HL-60/S4 treated with retinoic acid at 250 ng/mL for 4 days and 3 days (cell line): ENCODE results near the gene B3GALT6.

Experiments used
- in situ Hi-C: fragments of 300-500 bp; cut with MboI; formaldehyde crosslinking; loops from 2 replicates; pipeline ENCODE4 v1.7.0; 2022; ENCODE audit warnings: low sequenced_read_pairs

Gene B3GALT6

DNA sequence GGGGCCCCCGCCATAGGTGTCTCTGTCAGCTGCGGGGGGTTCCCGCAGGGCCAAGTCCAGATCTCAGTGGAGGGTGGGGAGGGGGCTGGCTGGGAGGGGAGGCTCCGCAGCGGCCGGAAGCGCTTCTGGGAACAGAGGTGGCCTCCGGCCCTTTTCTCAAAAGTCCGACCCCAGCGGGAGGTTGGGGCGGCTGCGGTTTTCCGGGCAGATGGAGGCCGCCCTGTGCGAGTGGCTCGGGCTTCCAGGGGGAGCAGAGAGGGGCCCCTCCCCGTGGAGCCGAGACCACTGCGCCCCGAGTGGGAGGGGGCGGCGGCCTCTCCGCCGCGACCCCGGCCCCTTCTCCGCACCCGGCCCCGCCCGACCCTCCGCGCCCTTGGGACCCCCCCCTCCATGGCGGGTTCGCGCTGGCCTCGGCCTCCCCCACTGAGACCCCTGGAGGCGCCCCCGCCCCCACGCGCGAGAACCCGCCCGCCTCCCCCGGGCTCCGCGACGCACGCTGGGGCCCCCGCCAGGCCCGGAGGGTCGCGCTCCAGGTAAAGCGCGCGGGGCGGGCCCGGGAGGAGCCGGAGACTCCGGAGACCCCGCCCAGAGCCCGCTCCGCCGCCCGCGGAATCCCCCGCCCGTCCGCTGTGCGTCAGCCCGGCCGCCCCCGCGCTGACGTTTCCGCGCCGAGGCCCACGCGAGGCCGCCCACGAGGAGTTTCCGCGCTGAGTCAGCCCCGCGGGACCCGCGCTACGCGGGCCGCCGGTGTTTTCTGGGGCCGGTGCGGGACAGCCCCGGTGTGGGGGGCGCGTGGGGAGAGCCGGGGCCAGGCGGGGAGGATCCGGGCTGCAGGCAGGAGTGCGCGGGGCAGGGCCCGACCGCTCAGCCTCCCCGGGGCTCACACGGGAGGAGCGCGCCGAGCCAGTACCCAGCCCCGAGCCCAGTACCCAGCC lies 30.9 kb upstream of the B3GALT6 start:
- in situ Hi-C loops = no loop called here

DNA sequence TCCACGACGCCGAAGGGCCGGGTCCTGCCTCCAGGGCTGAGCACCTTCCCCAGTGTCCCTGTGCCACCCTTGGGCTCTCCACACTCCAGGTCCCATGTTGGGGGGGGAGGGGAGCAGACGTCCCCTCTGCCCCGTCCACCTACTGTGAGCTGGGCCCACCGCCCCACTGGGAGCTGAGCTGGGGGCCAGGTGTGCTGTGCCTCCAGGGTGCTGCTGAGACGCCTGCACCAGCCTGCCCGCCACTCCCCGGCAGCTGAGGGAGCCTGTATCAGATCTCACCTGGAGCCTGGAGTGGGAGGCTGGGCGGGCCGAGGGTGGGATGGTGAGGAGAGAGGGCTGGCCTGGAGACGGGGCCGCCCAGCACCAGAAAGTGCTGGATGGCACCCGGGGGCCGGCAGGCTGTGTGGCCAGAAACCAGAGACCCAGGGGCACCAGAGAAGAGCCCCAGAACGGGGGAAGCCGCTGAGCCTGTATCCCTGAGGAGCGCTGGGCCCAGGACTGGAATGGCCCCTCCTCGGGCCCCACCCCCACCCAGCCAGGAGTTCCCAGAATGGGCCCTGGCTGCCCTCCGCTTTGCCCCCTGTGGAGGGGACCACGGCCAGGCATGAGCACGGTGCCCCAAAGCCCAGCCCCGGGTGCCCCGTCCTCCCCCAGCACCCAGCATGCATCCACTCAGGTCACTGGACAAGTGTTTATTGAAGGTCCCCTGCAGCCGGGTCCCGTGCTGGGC lies 29.0 kb upstream of the B3GALT6 start:
- in situ Hi-C loops = no loop called here

DNA sequence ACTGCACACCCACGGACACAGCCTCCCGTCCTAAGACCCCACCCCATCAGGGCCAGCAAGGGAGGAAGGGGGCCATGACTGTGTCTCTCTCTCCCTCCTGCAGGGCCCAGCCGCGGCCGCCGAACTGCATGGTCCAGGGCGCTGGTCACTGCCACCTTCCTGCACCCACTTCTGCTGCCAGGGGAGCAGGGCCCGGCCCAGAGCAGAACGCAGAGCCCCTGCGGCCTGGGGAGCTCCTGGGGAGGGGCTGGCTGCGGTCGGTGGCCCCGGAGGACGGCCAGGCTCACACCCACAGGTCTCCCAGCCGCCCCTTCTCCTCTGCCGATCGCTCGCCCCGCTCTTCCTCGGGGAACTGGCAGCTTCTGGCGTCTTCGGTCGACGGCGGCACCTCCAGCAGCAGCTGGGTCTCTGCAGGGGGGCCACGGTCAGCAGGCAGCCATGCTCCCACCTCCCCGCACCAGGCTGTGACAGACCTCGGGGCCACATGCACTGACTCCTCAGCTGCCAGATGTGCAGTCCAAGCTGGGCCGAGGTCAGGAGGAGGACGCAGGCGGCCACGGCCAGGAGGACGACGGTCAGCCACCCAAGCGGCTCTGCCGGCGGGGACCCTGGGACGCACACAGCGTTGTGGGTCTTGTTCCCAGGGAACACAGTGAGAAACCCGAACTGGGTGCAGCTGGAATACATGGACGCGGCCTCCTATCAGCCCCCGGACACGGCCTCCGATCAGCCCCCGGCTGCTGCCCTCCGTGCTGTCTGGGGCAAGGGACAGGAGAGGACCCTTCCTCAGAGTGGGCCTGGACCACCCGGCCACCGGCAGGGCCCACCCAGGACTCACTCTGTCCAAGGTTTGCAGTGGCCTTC lies 28.2 kb upstream of the B3GALT6 start:
- in situ Hi-C loops = no loop called here

DNA sequence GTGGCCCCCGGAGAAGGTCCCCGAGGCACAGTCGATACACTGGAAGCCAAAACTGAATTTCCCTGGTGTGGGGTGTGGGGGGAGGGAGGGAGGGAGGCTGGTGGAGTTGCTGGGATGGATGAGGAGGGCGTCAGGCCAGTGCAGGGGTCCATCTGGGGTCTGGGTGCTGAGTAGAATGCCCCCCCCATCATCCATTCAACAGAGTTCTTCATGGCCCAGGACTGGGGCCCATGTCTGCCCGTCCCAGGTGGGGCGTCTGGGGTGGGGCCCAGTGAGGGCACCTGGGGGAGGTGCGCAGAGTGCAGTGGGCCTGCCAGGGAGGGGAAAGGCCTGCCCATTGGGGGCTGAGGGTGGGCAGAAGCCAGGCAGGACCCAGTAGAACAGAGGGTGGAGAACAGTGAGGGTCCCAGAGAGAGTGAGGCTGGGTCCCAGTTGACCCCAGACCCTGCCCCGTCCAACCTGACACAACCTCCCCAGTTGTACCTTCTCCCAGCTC lies 27.6 kb upstream of the B3GALT6 start:
- in situ Hi-C loops = no loop called here

DNA sequence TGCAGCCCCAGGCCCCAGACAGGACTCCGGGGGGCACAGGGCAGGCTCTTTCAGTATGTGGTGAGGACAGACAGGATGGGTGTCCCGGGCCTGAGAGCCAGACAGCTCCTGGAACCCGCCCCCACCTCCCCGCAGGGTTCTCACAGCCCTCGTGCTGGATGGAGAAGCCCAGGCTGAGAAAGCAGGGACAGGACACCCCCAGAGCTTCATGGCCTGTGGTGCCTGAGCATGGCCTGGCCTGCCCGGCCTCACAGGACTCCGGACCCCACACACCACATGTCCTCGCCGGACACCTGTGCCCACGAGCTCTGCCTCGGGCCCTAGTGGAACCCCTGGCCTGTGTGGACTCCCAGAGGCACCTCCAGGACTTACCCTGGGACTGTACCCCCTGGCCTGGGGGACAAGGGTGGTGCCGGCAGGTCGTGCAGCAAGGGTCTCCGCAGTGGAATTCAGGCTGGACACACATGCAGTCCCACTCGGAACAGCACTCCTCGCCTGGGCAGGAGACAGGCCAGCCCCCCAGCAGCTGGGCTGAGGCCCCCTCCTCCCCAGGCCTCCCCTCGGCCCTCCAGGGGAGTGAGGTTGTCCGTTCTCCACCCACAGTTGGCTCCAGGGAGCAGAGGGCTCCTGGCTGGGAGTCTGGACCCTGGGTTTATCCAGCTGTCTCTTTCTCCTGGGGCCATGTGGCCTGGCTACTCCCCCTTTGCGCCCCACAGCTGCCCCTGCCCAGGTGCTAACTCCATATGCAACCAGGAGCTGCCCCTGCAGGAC lies 26.9 kb upstream of the B3GALT6 start:
- in situ Hi-C loops = no loop called here

DNA sequence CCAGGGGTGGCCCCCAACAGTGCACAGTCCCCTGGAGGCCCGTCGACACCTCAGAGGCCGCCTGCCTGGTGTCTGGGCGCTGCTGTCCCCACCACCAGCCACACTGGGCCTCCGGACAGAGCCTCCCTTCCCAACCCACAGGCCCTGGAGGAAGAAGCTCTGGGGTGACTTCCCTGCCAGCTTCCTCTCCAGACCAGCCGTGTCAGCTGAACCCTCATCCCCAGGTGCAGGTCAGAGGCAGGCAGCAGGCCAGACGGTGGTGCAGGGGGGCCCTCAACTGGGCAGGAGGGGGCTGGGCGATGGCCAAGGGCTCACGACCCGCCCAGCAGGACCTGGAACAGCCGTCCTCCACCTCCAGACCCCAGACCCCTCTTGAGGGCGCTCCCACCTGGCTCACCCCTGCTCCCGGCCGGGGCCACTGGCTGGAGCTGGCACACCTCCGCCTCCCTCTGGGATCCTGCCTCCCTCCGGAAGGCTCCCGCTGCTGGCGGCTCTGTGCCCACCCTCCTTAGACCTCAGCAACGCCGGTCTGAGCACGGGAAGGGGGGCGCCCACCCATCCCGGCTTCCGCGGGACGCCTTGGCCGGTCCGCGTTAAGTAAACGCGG lies 26.2 kb upstream of the B3GALT6 start:
- in situ Hi-C loops = no loop called here

DNA sequence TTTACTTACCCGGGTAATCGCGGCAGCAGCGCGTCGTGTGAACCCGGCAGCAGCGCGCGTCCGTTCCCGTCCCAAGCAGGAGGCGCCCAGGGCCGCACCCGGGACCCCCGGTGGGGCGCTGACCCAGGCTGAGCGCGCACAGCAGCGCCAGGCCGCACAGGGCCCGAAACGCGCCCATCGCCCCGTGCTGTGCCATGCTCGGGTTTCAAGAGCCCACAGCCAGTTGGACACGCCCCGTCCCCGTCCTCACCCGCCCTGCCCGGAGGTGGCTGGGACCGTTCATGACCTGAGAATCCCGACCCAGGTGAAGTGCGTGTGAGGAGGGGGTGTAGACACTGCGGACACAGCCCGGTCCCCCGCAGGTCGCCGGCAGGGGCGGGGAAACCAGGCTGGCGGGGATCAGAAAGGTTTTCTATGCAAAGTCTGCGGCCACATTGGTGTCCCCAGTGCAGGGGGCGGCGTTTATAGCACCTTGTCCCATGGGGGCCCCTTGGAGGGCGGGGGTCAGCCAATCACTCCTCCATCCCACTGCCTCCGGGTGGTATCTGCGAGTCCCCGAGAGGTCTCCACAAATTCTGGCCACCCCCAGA lies 25.6 kb upstream of the B3GALT6 start, which contains the start of gene TNFRSF18:
Gene TNFRSF18 (minus strand): TSS at position 217 of the 590 bp plus-strand sequence. CDS start 21 bp downstream, at position 196.
- in situ Hi-C loops = no loop called here

DNA sequence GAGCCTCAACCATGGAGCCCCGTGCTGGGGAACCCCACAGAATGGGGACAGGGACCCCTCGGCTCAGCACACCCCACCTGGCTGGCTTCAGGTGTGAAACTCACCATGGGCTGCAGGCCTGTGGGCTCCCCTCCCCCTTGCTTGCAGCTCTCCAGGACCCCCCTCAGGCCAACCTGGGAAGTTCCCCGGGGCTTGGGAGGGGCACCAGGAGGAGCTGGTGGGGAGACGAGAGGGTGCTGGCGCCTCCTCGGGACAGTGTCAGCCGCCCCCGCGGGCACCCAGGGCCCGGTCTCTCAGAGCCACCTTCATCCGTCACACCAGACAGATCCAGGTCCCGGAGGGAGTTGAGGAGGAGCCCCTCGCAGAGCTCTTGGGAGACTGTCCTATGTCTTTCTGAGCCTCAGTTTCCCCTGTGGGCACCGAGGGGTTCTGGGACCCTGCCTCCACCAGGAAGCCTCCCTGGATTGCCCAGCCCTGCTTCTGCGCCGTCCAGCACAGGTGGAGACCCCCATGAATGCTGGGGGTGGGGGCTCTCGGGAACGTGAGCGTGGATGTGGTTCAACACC lies 25.0 kb upstream of the B3GALT6 start:
- in situ Hi-C loops = no loop called here

DNA sequence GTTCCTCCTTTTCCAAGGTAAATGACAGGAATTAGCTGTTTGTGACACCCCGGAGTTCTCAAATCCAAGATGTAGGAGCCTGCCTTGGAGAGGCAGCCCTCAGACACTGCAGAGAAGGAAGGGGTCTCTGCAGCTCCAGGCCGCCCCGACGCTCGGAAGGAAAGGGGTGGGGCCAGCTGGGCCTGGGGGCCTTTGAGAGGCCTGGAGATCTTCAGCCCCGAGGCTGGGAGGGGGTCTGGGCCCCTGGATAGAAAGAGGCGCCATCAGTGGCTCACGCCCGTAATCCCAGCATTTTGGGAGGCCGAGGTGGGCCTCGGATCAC lies 24.5 kb upstream of the B3GALT6 start:
- in situ Hi-C loops = no loop called here

DNA sequence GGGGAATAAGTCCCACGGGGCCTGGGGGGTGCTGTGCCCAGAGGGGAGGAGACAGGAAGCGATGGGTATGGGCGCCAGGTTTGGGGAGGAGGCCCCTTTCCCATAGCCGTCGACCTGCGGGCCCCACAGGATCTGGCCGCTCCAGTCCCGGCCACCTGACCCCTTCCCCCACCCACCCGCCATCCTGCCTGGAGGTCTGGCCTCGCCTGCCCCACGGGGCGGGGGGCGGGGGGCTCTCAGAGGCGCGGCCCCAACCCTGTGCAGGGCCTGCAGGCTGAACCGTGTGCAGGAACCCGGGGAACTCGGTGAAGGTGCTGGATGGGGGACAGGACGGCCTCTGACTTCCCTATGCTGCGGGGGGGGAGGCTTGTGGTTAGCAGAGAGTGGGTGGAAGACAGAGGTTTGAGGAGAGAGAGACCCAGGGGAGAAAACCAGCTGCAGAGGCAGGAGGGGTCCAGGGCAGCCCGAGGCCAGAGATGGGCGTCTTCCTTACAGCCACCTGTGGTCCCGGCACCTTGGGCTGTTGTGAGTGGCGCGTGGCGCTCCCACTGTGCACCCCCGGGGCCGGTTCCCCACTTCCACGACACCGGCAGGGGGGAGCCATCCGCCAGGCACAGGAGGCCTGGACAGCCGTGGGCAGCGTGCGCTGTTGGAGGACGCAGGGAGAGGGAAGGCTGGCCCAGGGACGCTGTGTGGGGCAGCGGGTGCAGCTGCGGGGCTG lies 23.2 kb upstream of the B3GALT6 start:
- in situ Hi-C loops = no loop called here

DNA sequence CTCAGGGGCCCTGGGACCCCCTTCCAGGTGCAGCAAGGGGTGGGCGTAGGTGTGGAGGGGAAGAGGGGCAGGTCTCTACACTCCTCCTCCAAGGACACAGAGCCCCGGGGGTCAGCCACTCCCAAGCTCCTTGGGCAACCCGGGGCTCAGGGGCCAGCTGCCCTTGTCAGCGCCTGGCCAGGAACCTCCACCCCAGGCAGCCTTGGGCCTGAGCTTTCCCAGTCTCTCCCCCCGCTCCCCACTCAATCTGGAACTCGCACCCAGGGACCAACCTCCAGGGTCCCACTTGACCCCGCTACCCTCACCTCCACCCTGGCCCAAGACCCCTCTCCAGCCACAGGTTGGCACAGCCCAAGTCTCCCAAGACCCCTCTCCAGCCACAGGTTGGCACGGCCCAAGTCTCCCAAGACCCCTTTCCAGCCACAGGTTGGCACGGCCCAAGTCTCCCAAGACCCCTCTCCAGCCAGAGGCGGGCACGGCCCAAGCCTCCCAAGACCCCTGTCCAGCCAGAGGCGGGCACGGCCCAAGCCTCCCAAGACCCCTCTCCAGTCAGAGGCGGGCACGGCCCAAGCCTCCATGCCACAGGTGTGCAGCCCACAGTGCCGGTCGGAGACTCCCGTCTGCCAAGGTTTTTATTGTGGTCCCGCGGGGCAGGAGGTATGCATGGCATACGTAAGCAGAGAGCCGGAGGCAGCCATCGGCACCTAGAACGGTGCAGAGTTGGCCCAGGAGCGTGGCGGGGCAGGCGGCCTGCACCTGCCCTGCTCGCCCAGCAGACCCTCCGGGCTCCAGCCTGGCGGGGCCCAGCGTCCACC lies 21.1 kb upstream of the B3GALT6 start:
- in situ Hi-C loops = no loop called here

DNA sequence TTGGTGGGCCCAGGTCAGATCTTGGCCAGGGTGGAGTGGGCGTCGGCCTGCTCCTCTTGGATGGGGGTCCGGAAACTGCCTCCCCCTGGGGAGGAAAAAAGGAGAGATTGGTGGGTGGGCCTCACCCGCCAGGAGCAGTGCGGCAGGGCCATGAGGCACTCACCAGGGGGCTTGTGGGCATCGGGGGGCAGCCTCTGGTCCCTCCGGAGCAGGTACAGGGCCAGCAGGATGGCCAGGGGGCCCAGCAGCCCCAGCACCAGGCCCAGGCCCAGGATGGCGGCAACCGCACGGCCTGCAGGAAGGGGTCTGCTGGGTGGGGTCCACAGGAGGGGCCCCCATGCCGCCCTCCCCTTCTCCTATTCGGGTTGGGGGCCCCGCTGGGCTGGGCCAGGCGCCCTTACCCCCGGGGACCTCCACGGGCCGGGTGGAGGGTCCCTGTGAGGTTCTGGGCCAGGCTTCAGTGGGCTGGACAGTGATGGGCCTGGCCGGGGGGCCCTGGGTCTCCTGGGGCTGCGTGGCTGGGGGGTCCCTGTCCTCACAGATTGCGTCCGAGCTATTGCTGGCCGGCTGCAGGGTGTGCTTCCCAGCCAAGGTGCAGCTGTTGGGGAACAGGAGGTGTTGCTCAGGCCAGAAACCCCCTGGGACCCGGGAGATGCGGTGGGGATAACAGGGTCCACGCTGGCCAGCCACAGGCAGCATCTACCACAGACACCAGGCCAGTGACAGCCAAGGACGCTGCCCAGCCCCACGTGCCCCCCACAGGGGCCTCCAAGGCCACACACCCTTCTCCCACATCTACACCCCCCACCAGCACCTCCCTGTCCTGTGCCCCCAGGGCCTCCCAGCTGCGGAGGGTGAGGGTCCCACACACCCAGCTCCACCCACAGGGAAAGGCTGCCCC lies 20.2 kb upstream of the B3GALT6 start:
- in situ Hi-C loops = no loop called here

DNA sequence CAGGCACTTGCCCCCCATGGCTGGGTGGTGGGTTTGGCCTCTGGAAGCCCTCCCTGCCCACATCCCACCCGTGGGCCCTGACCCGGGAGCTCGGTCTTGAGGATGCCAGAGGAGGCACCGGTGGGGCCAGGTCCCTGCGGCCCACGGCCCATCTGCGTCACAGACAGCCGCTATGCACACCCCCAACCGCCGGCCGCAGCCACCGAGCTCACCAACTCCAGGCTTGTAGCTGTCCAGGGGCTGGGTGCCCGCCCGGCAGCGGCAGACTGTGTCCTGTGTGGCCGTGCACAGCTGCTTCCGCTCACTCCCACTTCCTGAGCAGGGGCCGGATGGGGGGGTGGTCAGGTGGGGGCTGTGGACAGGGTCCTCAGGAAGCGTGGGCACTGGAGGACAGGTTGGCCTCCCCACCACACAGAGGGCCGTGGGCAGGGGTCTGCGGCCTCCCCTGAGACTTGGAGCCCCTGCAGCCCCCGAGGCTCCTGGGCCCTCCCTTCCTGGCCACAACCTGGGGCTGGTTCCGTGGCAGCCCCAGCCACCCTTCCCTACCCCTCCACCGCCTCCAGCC lies 19.2 kb upstream of the B3GALT6 start:
- in situ Hi-C loops = no loop called here

DNA sequence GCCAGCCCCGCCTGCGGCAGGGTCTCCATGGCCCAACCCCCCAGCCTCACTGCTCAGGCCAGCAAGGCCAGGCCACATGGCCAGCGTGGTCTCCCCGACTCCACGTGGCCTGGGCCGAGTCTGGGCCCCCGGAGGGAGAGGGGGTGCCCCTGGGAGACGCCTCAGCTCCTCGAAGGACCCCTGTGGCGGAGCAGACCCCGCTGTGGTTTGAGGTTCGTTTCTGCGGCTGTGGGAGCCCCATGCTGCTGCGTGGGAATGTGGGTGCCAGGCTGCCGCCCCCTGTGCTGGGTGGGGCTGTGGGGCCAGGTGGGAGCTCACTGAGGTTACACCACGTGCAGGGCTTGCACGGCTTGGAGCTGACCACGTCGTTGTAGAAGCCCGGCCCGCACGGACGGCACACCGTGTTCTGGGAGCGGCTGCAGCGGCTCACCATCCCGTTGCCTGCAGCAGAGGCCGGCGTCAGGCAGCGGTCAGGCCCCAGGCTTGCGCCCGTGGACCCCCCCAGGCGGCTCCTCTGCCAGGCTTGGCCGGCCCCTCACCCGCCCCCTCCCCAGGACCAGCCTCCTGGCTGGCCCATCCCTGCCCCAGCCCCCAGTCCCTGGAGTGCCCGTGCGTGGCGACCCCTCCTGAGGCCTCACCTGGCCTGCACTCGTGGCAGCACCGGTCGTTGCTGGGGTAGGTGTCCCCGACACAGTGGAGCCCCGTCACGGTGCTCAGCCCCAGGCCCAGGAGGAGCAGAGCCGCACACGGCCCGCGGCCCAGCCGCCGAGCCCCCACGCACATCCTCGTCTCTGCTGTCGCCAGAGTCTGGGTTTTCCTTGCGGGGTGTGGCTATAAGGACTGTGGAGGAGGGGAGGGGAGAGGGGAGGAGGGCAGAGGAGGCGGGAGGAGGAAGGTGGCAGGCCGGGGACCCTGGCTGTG lies 18.4 kb upstream of the B3GALT6 start, which contains the start of gene TNFRSF4:
Gene TNFRSF4 (minus strand): TSS at position 809 of the 921 bp plus-strand sequence. CDS start 26 bp downstream, at position 783.
- in situ Hi-C loops = no loop called here

DNA sequence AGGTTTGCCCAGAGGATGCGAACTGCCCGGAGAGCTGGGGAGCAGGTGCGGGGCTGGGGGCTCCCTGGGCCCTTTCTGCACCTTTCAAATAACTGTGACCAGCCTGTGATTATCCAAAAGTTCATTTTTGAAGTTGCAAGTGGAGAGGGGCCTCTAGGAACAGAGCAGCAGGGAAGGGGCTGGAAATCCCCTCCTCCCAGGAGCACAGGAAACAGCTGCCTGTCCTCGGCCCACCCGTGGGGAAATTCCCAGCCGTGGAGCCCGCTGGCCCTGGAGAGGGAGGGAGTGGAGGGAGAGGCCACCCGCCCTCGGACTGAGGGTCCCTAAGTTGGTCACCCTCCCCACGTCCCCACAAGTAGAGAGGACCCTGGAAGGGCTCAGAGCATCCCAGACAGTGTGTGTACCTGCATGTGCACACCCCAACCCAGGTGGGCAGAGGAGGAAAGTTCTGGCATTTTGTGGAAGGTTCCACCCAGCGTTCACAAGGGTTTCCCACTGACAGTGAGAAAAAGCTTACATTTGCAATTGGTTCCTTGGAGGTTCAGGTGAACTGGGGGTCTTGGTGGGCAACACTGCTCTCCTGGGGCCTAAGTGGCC lies 16.9 kb upstream of the B3GALT6 start:
- in situ Hi-C loops = no loop called here
